Stimulated activated CD8-positive, alpha-beta memory T cell treated with anti-CD3 and anti-CD28 coated beads, Interleukin-12 subunit alpha, Interleukin-12 subunit beta, amount 100 ng/mL, for 24 hours (primary cell): ENCODE data around the gene FRMPD2.
"Not testable (repeated sequence)": the region's sequence is repeated elsewhere in the genome, so short reads cannot be mapped to it uniquely, and the experiment has no call there.

Experiments used
- DNase-seq: peaks from one replicate; pipeline ENCODE4 v3.0.0-alpha.2; 2020; ENCODE audit errors: extremely low read depth

The FRMPD2 gene

GRCh38 chr10:48289501-48290238 is 15.2 kb upstream of the FRMPD2 start:
- DNase-seq = no peak

- no peak for DNase-seq
Observed at GRCh38 chr10:48288661-48289060, 14.2 kb upstream of the FRMPD2 start.

GRCh38 chr10:48287417-48288391 is 13.2 kb upstream of the FRMPD2 start:
- no peak for DNase-seq

GRCh38 chr10:48286356-48286755 is 11.9 kb upstream of the FRMPD2 start:
- DNase-seq = no peak

GRCh38 chr10:48285710-48286109 is 11.2 kb upstream of the FRMPD2 start:
- DNase-seq = no peak

- DNase-seq = no peak
Observed at GRCh38 chr10:48284811-48285210, 10.3 kb upstream of the FRMPD2 start.

GRCh38 chr10:48284002-48284546 is 9.6 kb upstream of the FRMPD2 start:
- DNase-seq = no peak

GRCh38 chr10:48282829-48283228 is 8.3 kb upstream of the FRMPD2 start:
- no peak for DNase-seq

GRCh38 chr10:48281697-48282096 is 7.2 kb upstream of the FRMPD2 start:
- DNase-seq = not testable (repeated sequence)

GRCh38 chr10:48279081-48279751 is 4.7 kb upstream of the FRMPD2 start:
- DNase-seq = no peak

GRCh38 chr10:48277093-48277492 is 2.6 kb upstream of the FRMPD2 start:
- no peak for DNase-seq

- DNase-seq = no peak
Observed at GRCh38 chr10:48273741-48274140, 755 bp downstream of the FRMPD2 start.

- no peak for DNase-seq
Observed at GRCh38 chr10:48272682-48273081, 1.8 kb downstream of the FRMPD2 start.

GRCh38 chr10:48271047-48271730 is 3.3 kb downstream of the FRMPD2 start:
- no peak for DNase-seq

- DNase-seq = no peak
Observed at GRCh38 chr10:48266528-48266927, 8.0 kb downstream of the FRMPD2 start.

GRCh38 chr10:48258105-48258504 is 16.4 kb downstream of the FRMPD2 start:
- no peak for DNase-seq

- no peak for DNase-seq
Observed at GRCh38 chr10:48257407-48257961, 17.0 kb downstream of the FRMPD2 start.

- DNase-seq = no peak
Observed at GRCh38 chr10:48255722-48256121, 18.8 kb downstream of the FRMPD2 start.

GRCh38 chr10:48254750-48255512 is 19.6 kb downstream of the FRMPD2 start:
- DNase-seq = no peak

GRCh38 chr10:48253970-48254657 is 20.4 kb downstream of the FRMPD2 start:
- no peak for DNase-seq
